ENCODE results near the gene CRIP1. TPM values are rescaled to one million over a fixed set of nuclear protein-coding genes. Genes with fewer than 3 reads are reported as not detected.

CRIP1 gene
- total and polyA plus RNA-seq, 8 donors = 3.5 to 149 (median 60.1) TPM; not detected in 1

- no peak for TF ChIP-seq POLR2A (IDR thresholded peaks at IDR 0.05)
- TF ChIP-seq CTCF (IDR thresholded peaks at IDR 0.05) = no peak
- no peak for TF ChIP-seq POLR2AphosphoS5 (IDR thresholded peaks at IDR 0.05)
- TF ChIP-seq EP300 (IDR thresholded peaks at IDR 0.05) = no peak
- WGBS, 5 donors = 90 to 94% (median 92%) methylated on average over 28 to 31 of the region's 31 CpGs
- no peak overlapping the region for H3K4me3 ChIP-seq
Observed at GRCh38 chr14:105497671-105498429, 11.2 kb downstream of the CRIP1 start.

GRCh38 chr14:105498430-105499255, 12.0 kb downstream of the CRIP1 start:
- TF ChIP-seq EP300 (IDR thresholded peaks at IDR 0.05) (no peak), POLR2AphosphoS5 (IDR thresholded peaks at IDR 0.05) (no peak), POLR2A (IDR thresholded peaks at IDR 0.05) (no peak)
- DNase-seq = peak in 1 of 2 donors; percentile 30
- H3K27ac ChIP-seq = no peak overlapping the region
- WGBS, 5 donors = 83 to 90% (median 89%) methylated on average over 18 to 36 of the region's 36 CpGs
- no peak overlapping the region for H3K4me3 ChIP-seq
- peaks cover 0 to 10% (median 0%) of the 10 kb centered on the region in 4 donors for H3K36me3 ChIP-seq
- peaks cover 0 to 6% (median 2%) of the 10 kb centered on the region in 4 donors for H3K4me1 ChIP-seq
- intact Hi-C loops (cut with DNase I; ENCODE audit: low total_unique reads) = no loop called here
- H3K9me3 ChIP-seq = no peaks in the 10 kb centered on the region
- H3K27me3 ChIP-seq = no peaks in the 10 kb centered on the region

More at GRCh38 chr14:105497671-105498429, 11.2 kb downstream of the CRIP1 start:
- Histone ChIP-seq H3K27ac (no peak overlapping the region), H3K27me3 (no peaks in the 10 kb centered on the region), H3K36me3 (peaks cover 0 to 10% (median 0%) of the 10 kb centered on the region in 4 donors), H3K9me3 (no peaks in the 10 kb centered on the region), H3K4me1 (peaks cover 0 to 6% (median 2%) of the 10 kb centered on the region in 4 donors)
- intact Hi-C loops (cut with DNase I; ENCODE audit: low total_unique reads) = no loop called here
- DNase-seq = no peak

GRCh38 chr14:105499256-105500035, 12.8 kb downstream of the CRIP1 start:
- intact Hi-C loops (cut with DNase I; ENCODE audit: low total_unique reads) = loop anchor here (10.0 kb wide), 1 partner anchor 115 kb away; no protein-coding TSS in a partner anchor
- H3K27me3 ChIP-seq = no peaks in the 10 kb centered on the region

More at GRCh38 chr14:105499256-105500035, 12.8 kb downstream of the CRIP1 start:
- 68 to 77% (median 72%) methylated on average over 7 to 27 of the region's 27 CpGs for WGBS, 5 donors
- H3K9me3 ChIP-seq = no peaks in the 10 kb centered on the region
- DNase-seq = peak in 1 of 2 donors; percentile 73
- peaks cover 0 to 6% (median 2%) of the 10 kb centered on the region in 4 donors for H3K4me1 ChIP-seq
- no peak overlapping the region for H3K4me3 ChIP-seq
- H3K36me3 ChIP-seq = peaks cover 0 to 10% (median 0%) of the 10 kb centered on the region in 4 donors
- TF ChIP-seq POLR2AphosphoS5 (IDR thresholded peaks at IDR 0.05) = no peak
- TF ChIP-seq EP300 (IDR thresholded peaks at IDR 0.05) = no peak
- TF ChIP-seq POLR2A (IDR thresholded peaks at IDR 0.05) = no peak
- TF ChIP-seq CTCF (IDR thresholded peaks at IDR 0.05) = no peak
- H3K27ac ChIP-seq = no peak overlapping the region

All from stomach (tissue), 9 donors.